Pancreas (tissue), 10 donors: Measurements from ENCODE around the gene DMGDH. TPM values are rescaled to one million over a fixed set of nuclear protein-coding genes. Genes with fewer than 3 reads are reported as not detected.

ENCODE experiments used
- ATAC-seq, 4 donors: fragments of 200-7000 bp; cut with Tn5 transposase; one replicate each; pipeline versions ENCODE4 v1.8.0 to v1.9.1; 2020; ENCODE audit warnings: mild to moderate bottlenecking in 4 of 4, moderate library complexity in 4 of 4
- DNase-seq, 6 donors: peaks; one replicate each; pipeline ENCODE4 v3.0.0-alpha.2; 2020
- FAIRE-seq: peaks from 2 replicates; lab custom pipeline; 2012; peaks lifted over from hg19 to GRCh38; lab: Jason Lieb, UNC
- H3K27ac ChIP-seq, 4 donors: fragments of 200-600 bp; sonication (generic); 1 replicate in 3 of 4; 2 replicates in 1 of 4; pipeline versions ENCODE4 v1.5.0 to v1.8.0; 2020
- H3K27me3 ChIP-seq, 4 donors: fragments of 200-600 bp; one replicate each; pipeline ENCODE4 v1.8.0; 2021
- H3K36me3 ChIP-seq, 3 donors: fragments of 200-600 bp; sonication (generic) in 1 of 3; one replicate each; pipeline versions ENCODE4 v1.5.0 to v1.8.0; 2020 to 2021
- H3K4me1 ChIP-seq, 3 donors: fragments of 200-600 bp; one replicate each; pipeline ENCODE4 v1.8.0; 2021
- H3K4me3 ChIP-seq, 4 donors: fragments of 200-600 bp; sonication (generic) in 2 of 4; one replicate each; pipeline versions ENCODE4 v1.5.0 to v1.8.0; 2020 to 2021
- H3K9me3 ChIP-seq, 4 donors: fragments of 200-600 bp; one replicate each; pipeline ENCODE4 v1.8.0; 2021
- CTCF ChIP-seq, 4 donors: fragments of 200-600 bp; sonication (generic) in 3 of 4; IDR thresholded peaks; one replicate each; pipeline versions ENCODE4 v1.5.0 to v1.8.0; 2021; ENCODE audit warnings: antibody characterized with exemption in 4 of 4
- WGBS, 2 donors: extraction: QIAGEN DNeasy Blood & Tissue Kit; methylation state at CpG; one replicate each; pipeline ENCODE4 v1.1.7; 2013; 5-methylcytosine and 5-hydroxymethylcytosine counted together
- intact Hi-C, 3 donors: fragments of 100-400 bp; cut with DNase I; formaldehyde crosslinking; loops; one replicate each; pipeline versions ENCODE4 v1.11.1 to v1.14.2; 2022
- polyA plus RNA-seq, 2 donors: library from polyadenylated mRNA; stranded (reverse); fragments of 200-250 nt; gene quantifications; one replicate each; pipeline ENCODE4 v1.2.3, GENCODE V29; 2013
- total RNA-seq, 6 donors: library from RNA; stranded (reverse); fragmentation: NEBNext Ultra II Directional in 4 of 6; extraction: Animal tissue kit (Norgen Biotek cat#: 25700) in 4 of 6; gene quantifications; one replicate each; pipeline versions ENCODE4 v1.2.1 to v1.2.4, GENCODE V29; 2021 to 2023
- donor health status: healthy with polysubstance abuse.
- donor health status: DM: no; HTN: no; CAD: no; lungs with moderate emphysema.
- donor health status: DM: no; HTN: no; CAD: no.
- donor health status: control.
- donor health status: control.
- donor health status: Bipolar disorder and iron deficiency.
- donor health status: DM: yes; HTN: yes; CAD: no.
- donor health status: DM: no; HTN: no; CAD: no.
- donor health status: DM: no; HTN: no; CAD: no.
- donor health status: DM: yes; HTN: yes; CAD: no.

DMGDH gene
- total and polyA plus RNA-seq, 8 donors = 0.23 to 4.9 (median 1.5) TPM

- Histone ChIP-seq H3K9me3 (no peaks in the 10 kb centered on the region), H3K4me3 (no peak overlapping the region), H3K4me1 (no peaks in the 10 kb centered on the region), H3K27me3 (no peaks in the 10 kb centered on the region), H3K27ac (no peak overlapping the region), H3K36me3 (no peaks in the 10 kb centered on the region)
- WGBS, 2 donors = 78 to 93% methylated on average over 1 of the region's 1 CpG
- TF ChIP-seq CTCF (IDR thresholded peaks at IDR 0.05) = no peak
- ATAC-seq = no peak
- FAIRE-seq = no peak
- intact Hi-C loops = loop anchor here in 2 of 3 donors (5.0 to 10.0 kb wide), 3 partner anchors 104 to 441 kb away; no protein-coding TSS in a partner anchor
- no peak for DNase-seq
Observed at GRCh38 chr5:79023348-79023747, 46.1 kb downstream of the DMGDH start.

- ATAC-seq (no peak), DNase-seq (no peak), FAIRE-seq (no peak)
- no peak overlapping the region for H3K4me3 ChIP-seq
- intact Hi-C loops = loop anchor here in 2 of 3 donors (5.0 to 10.0 kb wide), 3 partner anchors 105 to 442 kb away; no protein-coding TSS in a partner anchor
- no peaks in the 10 kb centered on the region for H3K36me3 ChIP-seq
- no peak for TF ChIP-seq CTCF (IDR thresholded peaks at IDR 0.05)
- no peak overlapping the region for H3K27ac ChIP-seq
- H3K9me3 ChIP-seq = no peaks in the 10 kb centered on the region
- WGBS, 2 donors = 71 to 75% methylated on average over 2 of the region's 2 CpGs
- H3K27me3 ChIP-seq = no peaks in the 10 kb centered on the region
- no peaks in the 10 kb centered on the region for H3K4me1 ChIP-seq
Observed at GRCh38 chr5:79022771-79023170, 46.7 kb downstream of the DMGDH start.

GRCh38 chr5:79021753-79022152 is 47.7 kb downstream of the DMGDH start:
- no peak overlapping the region for H3K27ac ChIP-seq
- DNase-seq (no peak), ATAC-seq (no peak), FAIRE-seq (no peak)
- no peaks in the 10 kb centered on the region for H3K9me3 ChIP-seq
- intact Hi-C loops = loop anchor here in 2 of 3 donors (5.0 to 10.0 kb wide), 3 partner anchors 106 to 443 kb away; no protein-coding TSS in a partner anchor
- TF ChIP-seq CTCF (IDR thresholded peaks at IDR 0.05) = no peak
- H3K27me3 ChIP-seq = no peaks in the 10 kb centered on the region
- H3K36me3 ChIP-seq = no peaks in the 10 kb centered on the region
- H3K4me3 ChIP-seq = no peak overlapping the region
- H3K4me1 ChIP-seq = no peaks in the 10 kb centered on the region
- 40 to 51% methylated on average over 4 of the region's 4 CpGs for WGBS, 2 donors

GRCh38 chr5:79020861-79021561 is 48.5 kb downstream of the DMGDH start:
- H3K27ac ChIP-seq = no peak overlapping the region
- peak; percentile 82 to 95 (median 94) for ATAC-seq
- 12% methylated on average over 14 of the region's 14 CpGs for WGBS, 2 donors
- no peaks in the 10 kb centered on the region for H3K4me1 ChIP-seq
- H3K27me3 ChIP-seq = no peaks in the 10 kb centered on the region
- TF ChIP-seq CTCF (IDR thresholded peaks at IDR 0.05) = peak; percentile 53 to 68 (median 59)
- intact Hi-C loops = loop anchor here in 2 of 3 donors (5.0 to 10.0 kb wide), 3 partner anchors 106 to 444 kb away; no protein-coding TSS in a partner anchor
- H3K4me3 ChIP-seq = peak overlapping the region in 2 of 4 donors; percentile 10 to 21
- H3K9me3 ChIP-seq = no peaks in the 10 kb centered on the region
- peak; percentile 29 to 63 (median 35) for DNase-seq
- peak; percentile 92 for FAIRE-seq
- no peaks in the 10 kb centered on the region for H3K36me3 ChIP-seq

GRCh38 chr5:79014631-79015030 is 54.8 kb downstream of the DMGDH start:
- Histone ChIP-seq H3K27me3 (no peaks in the 10 kb centered on the region), H3K9me3 (no peaks in the 10 kb centered on the region), H3K36me3 (no peaks in the 10 kb centered on the region), H3K4me1 (no peaks in the 10 kb centered on the region), H3K27ac (no peak overlapping the region), H3K4me3 (no peak overlapping the region)
- TF ChIP-seq CTCF (IDR thresholded peaks at IDR 0.05) = no peak
- intact Hi-C loops = no loop called here
- ATAC-seq (no peak), DNase-seq (no peak), FAIRE-seq (no peak)
- WGBS, 2 donors = 78 to 89% methylated on average over 2 of the region's 2 CpGs
